Left lung (tissue), 10 donors: ENCODE measurements around the gene TOMM70. TPM values are rescaled to one million over a fixed set of nuclear protein-coding genes. Genes with fewer than 3 reads are reported as not detected.

Experiments
- ATAC-seq: fragments of 200-7000 bp; cut with Tn5 transposase; one replicate; pipeline ENCODE4 v1.9.1; 2020; ENCODE audit warnings: moderate library complexity
- DNase-seq, 4 donors: peaks; one replicate each; pipeline ENCODE4 v3.0.0-alpha.2; 2013 to 2020
- H3K27ac ChIP-seq, 2 donors: fragments of 200-600 bp; sonication (generic) in 1 of 2; one replicate each; pipeline versions ENCODE4 v1.5.0 to v1.8.0; 2020 to 2021
- H3K27me3 ChIP-seq, 2 donors: fragments of 200-600 bp; sonication (generic) in 1 of 2; one replicate each; pipeline versions ENCODE4 v1.5.0 to v1.8.0; 2020 to 2021
- H3K36me3 ChIP-seq, 2 donors: fragments of 200-600 bp; sonication (generic) in 1 of 2; one replicate each; pipeline versions ENCODE4 v1.5.0 to v1.8.0; 2020 to 2021
- H3K4me1 ChIP-seq, 2 donors: fragments of 200-600 bp; one replicate each; pipeline ENCODE4 v1.8.0; 2021
- H3K4me3 ChIP-seq, 2 donors: fragments of 200-600 bp; sonication (generic) in 1 of 2; one replicate each; pipeline versions ENCODE4 v1.5.0 to v1.8.0; 2020 to 2021; ENCODE audit warnings: mild to moderate bottlenecking in 1 of 2
- H3K9me3 ChIP-seq, 2 donors: fragments of 200-600 bp; sonication (generic) in 1 of 2; one replicate each; pipeline versions ENCODE4 v1.5.0 to v1.8.0; 2020 to 2021
- CTCF ChIP-seq, 2 donors: fragments of 200-600 bp; sonication (generic) in 1 of 2; IDR thresholded peaks; one replicate each; pipeline versions ENCODE4 v1.5.0 to v1.8.0; 2021; ENCODE audit warnings: antibody characterized with exemption in 2 of 2
- intact Hi-C, 2 donors: fragments of 100-400 bp; cut with DNase I; formaldehyde crosslinking; loops; one replicate each; pipeline versions ENCODE4 v1.11.2 to v1.14.2; 2022
- polyA plus RNA-seq, 6 donors: library from polyadenylated mRNA; unstranded; fragments of 120-200 nt; gene quantifications; one replicate each; pipeline ENCODE4 v1.2.1, GENCODE V29; 2013; ENCODE audit not compliant: insufficient read length in 6 of 6
- total RNA-seq, 2 donors: library from RNA; stranded (reverse); fragmentation: NEBNext Ultra II Directional; extraction: Animal tissue kit (Norgen Biotek cat#: 25700); gene quantifications; one replicate each; pipeline ENCODE4 v1.2.1, GENCODE V29; 2021
- donor health status: DM: no; HTN: yes; CAD: no.
- donor health status: DM: no; HTN: no; CAD: no.

The TOMM70 gene
- total and polyA plus RNA-seq, 8 donors = 28.0 to 65.2 (median 59.4) TPM

DNA sequence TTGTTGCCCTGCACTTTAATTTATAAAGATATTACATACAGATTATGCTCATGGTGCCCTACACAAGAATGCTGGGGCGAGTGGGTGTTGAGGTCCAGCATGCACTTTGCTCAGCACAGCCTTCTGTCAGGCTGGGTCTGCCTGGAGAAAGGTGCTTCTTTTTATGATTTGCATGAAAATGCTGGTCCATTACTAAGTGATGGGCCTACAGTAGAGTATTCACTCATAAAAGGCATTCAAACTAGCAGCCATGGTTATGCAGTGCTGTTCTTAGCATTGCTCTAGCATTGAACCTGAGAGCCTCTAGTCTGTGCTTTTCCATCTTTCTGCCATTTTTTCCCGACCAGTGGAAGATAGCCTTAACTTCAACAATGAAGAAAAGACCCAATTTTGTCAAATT lies 12.7 kb upstream of the TOMM70 start:
- intact Hi-C loops = no loop called here
- H3K4me3 ChIP-seq = no peak overlapping the region
- ATAC-seq = no peak
- no peak for DNase-seq
- no peaks in the 10 kb centered on the region for H3K27me3 ChIP-seq
- H3K27ac ChIP-seq = no peak overlapping the region
- no peaks in the 10 kb centered on the region for H3K36me3 ChIP-seq
- H3K4me1 ChIP-seq = no peaks in the 10 kb centered on the region
- TF ChIP-seq CTCF (IDR thresholded peaks at IDR 0.05) = no peak
- H3K9me3 ChIP-seq = no peaks in the 10 kb centered on the region

GRCh38 chr3:100412912-100413590 lies 12.2 kb upstream of the TOMM70 start:
- intact Hi-C loops = no loop called here
- Histone ChIP-seq H3K4me1 (no peaks in the 10 kb centered on the region), H3K4me3 (no peak overlapping the region), H3K36me3 (no peaks in the 10 kb centered on the region), H3K9me3 (peaks cover 0 to 3% of the 10 kb centered on the region in 2 donors), H3K27ac (no peak overlapping the region), H3K27me3 (no peaks in the 10 kb centered on the region)
- ATAC-seq (no peak), DNase-seq (no peak)
- TF ChIP-seq CTCF (IDR thresholded peaks at IDR 0.05) = no peak

DNA sequence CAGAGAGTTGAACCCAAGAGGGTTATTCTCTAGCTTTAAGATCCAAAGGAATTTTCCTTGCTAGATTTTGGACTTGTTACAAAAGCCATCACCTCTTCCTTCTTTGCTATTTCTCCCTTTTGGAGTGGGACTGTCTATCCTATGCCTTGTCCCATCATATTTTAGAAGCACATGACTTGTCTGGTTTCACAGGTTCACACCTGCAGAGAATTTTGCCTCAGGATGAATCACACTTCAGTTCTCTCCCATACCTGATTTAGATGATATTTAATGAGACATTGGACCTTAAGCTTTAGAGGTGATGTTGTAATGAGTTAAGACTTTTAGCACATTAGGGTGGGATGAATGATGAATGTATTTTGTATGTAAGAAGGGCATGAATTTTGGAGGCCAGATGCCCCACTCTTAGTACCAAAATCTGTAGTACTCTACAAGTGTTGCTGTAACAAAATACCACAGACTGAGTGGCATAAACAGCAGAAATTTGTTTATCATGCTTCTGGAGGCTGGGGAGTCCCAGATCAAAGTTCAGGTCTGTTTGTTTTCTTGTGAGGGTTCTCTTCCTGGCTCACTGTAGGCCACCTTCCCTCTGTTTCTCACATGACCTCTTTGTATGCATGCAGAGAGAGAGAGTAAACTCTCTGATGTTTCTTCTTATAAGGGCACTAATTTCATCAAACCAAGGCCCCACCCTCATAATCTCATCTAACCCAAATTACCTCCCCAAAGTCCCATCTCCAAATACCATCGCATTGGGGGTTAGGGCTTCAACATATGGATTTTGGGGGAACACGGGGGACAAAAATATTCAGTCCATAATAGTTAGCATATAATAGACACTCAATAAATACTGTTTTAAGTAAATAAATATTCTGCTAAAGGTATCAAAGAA lies 10.4 kb upstream of the TOMM70 start:
- H3K36me3 ChIP-seq = no peaks in the 10 kb centered on the region
- intact Hi-C loops = no loop called here

DNA sequence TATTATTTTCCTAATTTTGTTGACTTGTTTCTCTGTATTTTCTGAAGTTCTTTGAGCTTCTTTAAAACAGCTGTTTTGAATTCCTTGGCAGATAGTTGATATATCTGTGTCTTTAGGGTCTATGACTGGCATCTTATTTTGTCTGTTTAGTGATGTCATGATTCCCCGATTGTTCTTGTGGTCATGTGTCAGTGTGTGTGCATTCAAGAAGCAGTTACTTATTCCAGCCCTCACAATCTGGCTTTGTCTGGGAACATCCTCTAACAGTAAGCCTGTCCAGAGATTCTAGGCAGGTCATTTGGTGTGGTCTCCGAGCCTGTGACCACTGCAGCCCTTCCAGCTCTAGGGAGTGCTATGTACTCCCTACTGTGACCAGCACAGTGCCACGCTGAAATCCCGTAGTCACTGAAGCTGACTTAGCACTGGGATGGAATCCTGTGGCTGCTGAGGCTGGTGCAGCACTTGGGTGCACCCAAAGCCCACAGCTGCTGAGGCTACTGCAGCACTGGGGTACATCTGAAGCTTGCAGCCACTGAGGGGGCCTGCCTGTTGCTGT lies 7.2 kb upstream of the TOMM70 start:
- Histone ChIP-seq H3K27me3 (no peaks in the 10 kb centered on the region), H3K4me3 (no peak overlapping the region), H3K27ac (no peak overlapping the region), H3K4me1 (peaks cover 4 to 5% of the 10 kb centered on the region in 2 donors), H3K36me3 (no peaks in the 10 kb centered on the region), H3K9me3 (peaks cover 0 to 12% of the 10 kb centered on the region in 2 donors)
- ATAC-seq = no peak
- TF ChIP-seq CTCF (IDR thresholded peaks at IDR 0.05) = no peak
- DNase-seq = no peak
- intact Hi-C loops = no loop called here

More for the DNA sequence above, 10.4 kb upstream of the TOMM70 start:
- no peak for DNase-seq
- no peaks in the 10 kb centered on the region for H3K4me1 ChIP-seq
- peaks cover 0 to 12% of the 10 kb centered on the region in 2 donors for H3K9me3 ChIP-seq
- no peak for ATAC-seq
- no peak overlapping the region for H3K4me3 ChIP-seq
- H3K27me3 ChIP-seq = no peaks in the 10 kb centered on the region
- no peak for TF ChIP-seq CTCF (IDR thresholded peaks at IDR 0.05)
- H3K27ac ChIP-seq = no peak overlapping the region

DNA sequence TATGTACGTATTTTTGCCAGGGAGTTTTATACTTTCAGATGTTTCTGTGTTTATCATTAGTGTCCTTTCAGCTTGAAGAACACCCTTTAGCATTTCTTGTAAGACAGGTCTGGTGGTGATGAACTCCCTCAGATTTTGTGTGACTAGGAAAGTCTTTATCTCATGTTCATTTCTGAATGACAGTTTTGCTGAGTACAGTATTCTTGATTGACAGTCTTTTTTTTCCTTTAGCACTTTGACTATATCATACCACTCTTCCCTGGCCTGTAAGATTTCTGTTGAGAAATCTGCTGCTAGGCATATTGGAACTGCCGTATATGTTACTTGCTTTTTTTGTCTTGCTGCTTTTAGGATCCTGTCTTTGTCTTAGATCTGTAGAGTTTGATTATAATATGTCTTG lies 6.3 kb upstream of the TOMM70 start:
- DNase-seq (no peak), ATAC-seq (no peak)
- H3K4me1 ChIP-seq = peaks cover 5 to 13% of the 10 kb centered on the region in 2 donors
- peaks cover 0 to 12% of the 10 kb centered on the region in 2 donors for H3K9me3 ChIP-seq
- intact Hi-C loops = no loop called here
- TF ChIP-seq CTCF (IDR thresholded peaks at IDR 0.05) = no peak
- H3K27ac ChIP-seq = no peak overlapping the region
- H3K36me3 ChIP-seq = no peaks in the 10 kb centered on the region
- H3K4me3 ChIP-seq = no peak overlapping the region
- no peaks in the 10 kb centered on the region for H3K27me3 ChIP-seq
